HL-60 (cell line): ENCODE measurements around the gene HRG.

ENCODE experiments used
- DNase-seq, 2 experiments: peaks; one replicate each; pipeline ENCODE4 v3.0.0-alpha.2; 2010 to 2020; ENCODE audit warnings: low read depth in 1 of 2, low spot score in 1 of 2
- H3K27ac ChIP-seq: fragments of 250-450 bp; sonication (Bioruptor Pico); replicated peaks from 2 replicates; pipeline ENCODE4 v1.5.1; 2020; ENCODE audit warnings: mild to moderate bottlenecking, moderate library complexity
- H3K27me3 ChIP-seq: fragments of 250-450 bp; sonication (Bioruptor Pico); 2 replicates; pipeline ENCODE4 v1.5.1; 2021; ENCODE audit warnings: mild to moderate bottlenecking, moderate library complexity; ENCODE audit not compliant: insufficient read depth, poor library complexity, severe bottlenecking
- H3K4me3 ChIP-seq: replicated peaks from 2 replicates; pipeline ENCODE4 v1.5.1; 2011; ENCODE audit warnings: mild to moderate bottlenecking, control low read depth, low read length; ENCODE audit not compliant: insufficient read depth
- GABPA ChIP-seq: IDR thresholded peaks from 2 replicates; pipeline ENCODE4 v1.6.1; 2012; ENCODE audit warnings: low read depth
- POLR2AphosphoS5 ChIP-seq: IDR thresholded peaks from 2 replicates; pipeline ENCODE4 v1.6.1; 2012; ENCODE audit warnings: low read depth
- SPI1 ChIP-seq: IDR thresholded peaks from 2 replicates; pipeline ENCODE4 v1.6.1; 2012; ENCODE audit warnings: low read depth, mild to moderate bottlenecking, borderline replicate concordance
- TF ChIP-seq, protein P1 (sequence below): IDR thresholded peaks from 2 replicates; pipeline ENCODE4 v1.6.1; 2012; ENCODE audit warnings: low read depth; ENCODE audit not compliant: insufficient replicate concordance
- TF ChIP-seq, protein P2 (sequence below): IDR thresholded peaks from one replicate; pipeline ENCODE4 v1.5.1; 2011; ENCODE audit warnings: low read length, control low read depth, inconsistent platforms; ENCODE audit not compliant: insufficient read depth

Gene HRG

DNA sequence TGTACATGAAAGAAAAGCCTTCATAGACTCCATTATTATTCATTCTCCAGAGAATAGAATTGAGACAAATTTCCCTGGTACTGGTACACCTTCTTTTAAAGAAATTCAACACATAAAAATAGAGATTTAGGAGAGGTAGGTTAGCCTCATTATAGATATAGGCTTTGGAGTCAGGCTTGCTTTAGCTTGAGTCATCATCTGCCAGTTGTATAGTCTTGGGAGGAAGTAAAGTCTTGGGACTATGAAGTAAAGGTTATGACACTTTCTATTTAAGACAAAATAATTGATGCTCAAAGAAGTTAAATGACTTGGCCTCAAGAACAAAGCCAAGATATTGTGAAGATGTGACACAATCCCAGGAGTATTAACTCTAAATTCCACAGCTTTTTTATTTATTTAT lies 4.3 kb downstream of the HRG start:
- DNase-seq: no peak
- H3K27me3 ChIP-seq: peaks cover 4% of the 10 kb centered on the region
- H3K4me3 ChIP-seq: no peak overlapping the region
- TF ChIP-seq, protein P1, sequence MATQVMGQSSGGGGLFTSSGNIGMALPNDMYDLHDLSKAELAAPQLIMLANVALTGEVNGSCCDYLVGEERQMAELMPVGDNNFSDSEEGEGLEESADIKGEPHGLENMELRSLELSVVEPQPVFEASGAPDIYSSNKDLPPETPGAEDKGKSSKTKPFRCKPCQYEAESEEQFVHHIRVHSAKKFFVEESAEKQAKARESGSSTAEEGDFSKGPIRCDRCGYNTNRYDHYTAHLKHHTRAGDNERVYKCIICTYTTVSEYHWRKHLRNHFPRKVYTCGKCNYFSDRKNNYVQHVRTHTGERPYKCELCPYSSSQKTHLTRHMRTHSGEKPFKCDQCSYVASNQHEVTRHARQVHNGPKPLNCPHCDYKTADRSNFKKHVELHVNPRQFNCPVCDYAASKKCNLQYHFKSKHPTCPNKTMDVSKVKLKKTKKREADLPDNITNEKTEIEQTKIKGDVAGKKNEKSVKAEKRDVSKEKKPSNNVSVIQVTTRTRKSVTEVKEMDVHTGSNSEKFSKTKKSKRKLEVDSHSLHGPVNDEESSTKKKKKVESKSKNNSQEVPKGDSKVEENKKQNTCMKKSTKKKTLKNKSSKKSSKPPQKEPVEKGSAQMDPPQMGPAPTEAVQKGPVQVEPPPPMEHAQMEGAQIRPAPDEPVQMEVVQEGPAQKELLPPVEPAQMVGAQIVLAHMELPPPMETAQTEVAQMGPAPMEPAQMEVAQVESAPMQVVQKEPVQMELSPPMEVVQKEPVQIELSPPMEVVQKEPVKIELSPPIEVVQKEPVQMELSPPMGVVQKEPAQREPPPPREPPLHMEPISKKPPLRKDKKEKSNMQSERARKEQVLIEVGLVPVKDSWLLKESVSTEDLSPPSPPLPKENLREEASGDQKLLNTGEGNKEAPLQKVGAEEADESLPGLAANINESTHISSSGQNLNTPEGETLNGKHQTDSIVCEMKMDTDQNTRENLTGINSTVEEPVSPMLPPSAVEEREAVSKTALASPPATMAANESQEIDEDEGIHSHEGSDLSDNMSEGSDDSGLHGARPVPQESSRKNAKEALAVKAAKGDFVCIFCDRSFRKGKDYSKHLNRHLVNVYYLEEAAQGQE: no peak
- TF ChIP-seq POLR2AphosphoS5 (no peak), GABPA (no peak), SPI1 (no peak)
- TF ChIP-seq, protein P2, sequence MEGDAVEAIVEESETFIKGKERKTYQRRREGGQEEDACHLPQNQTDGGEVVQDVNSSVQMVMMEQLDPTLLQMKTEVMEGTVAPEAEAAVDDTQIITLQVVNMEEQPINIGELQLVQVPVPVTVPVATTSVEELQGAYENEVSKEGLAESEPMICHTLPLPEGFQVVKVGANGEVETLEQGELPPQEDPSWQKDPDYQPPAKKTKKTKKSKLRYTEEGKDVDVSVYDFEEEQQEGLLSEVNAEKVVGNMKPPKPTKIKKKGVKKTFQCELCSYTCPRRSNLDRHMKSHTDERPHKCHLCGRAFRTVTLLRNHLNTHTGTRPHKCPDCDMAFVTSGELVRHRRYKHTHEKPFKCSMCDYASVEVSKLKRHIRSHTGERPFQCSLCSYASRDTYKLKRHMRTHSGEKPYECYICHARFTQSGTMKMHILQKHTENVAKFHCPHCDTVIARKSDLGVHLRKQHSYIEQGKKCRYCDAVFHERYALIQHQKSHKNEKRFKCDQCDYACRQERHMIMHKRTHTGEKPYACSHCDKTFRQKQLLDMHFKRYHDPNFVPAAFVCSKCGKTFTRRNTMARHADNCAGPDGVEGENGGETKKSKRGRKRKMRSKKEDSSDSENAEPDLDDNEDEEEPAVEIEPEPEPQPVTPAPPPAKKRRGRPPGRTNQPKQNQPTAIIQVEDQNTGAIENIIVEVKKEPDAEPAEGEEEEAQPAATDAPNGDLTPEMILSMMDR: no peak
- H3K27ac ChIP-seq: no peak overlapping the region

DNA sequence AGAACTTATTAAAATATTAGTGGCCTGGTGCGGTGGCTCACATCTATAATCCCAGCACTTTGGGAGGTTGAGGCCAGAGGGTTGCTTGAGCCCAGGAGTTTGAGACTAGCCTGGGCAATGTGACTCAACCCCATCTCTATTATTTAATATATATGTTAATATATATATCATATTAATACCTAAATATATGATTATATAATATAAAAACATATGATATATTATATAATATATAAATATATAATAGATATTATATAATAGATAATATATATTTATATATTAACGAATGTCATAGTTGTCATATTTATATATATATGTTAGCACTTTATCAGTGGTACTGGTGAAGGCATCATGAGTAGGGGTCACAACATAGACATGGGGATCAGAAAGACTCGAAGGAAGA lies 5.2 kb downstream of the HRG start:
- peaks cover 5% of the 10 kb centered on the region for H3K27me3 ChIP-seq
- DNase-seq: no peak
- TF ChIP-seq, protein P2: no peak
- TF ChIP-seq SPI1: no peak
- no peak for TF ChIP-seq GABPA
- TF ChIP-seq POLR2AphosphoS5: no peak
- TF ChIP-seq, protein P1: no peak
- H3K27ac ChIP-seq: no peak overlapping the region
- no peak overlapping the region for H3K4me3 ChIP-seq

DNA sequence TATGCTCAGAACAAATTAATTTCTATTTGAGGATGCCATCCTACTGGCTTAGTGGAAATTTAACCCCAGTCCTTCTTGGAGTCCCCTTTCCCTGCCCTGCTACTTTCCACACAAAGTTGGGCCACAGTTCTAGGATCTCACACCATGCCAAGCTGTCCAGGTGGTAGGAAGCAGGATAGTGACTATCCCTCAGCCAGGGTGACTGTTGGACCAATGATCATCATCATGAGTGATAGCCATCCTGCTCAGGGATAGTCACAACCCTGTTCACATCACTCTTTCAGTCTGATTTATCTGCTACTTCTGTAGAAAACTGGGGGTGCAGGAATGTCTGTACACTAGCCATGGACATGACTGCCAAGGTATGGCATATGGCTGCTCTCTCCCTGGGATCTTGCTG lies 12.8 kb downstream of the HRG start:
- H3K4me3 ChIP-seq: no peak overlapping the region
- no peak for TF ChIP-seq SPI1
- TF ChIP-seq GABPA: no peak
- TF ChIP-seq, protein P2: no peak
- no peak for TF ChIP-seq POLR2AphosphoS5
- TF ChIP-seq, protein P1: no peak
- no peak for DNase-seq
- H3K27me3 ChIP-seq: peaks cover 5% of the 10 kb centered on the region
- no peak overlapping the region for H3K27ac ChIP-seq
